ENCODE measurements around the gene NEIL3.

DNA sequence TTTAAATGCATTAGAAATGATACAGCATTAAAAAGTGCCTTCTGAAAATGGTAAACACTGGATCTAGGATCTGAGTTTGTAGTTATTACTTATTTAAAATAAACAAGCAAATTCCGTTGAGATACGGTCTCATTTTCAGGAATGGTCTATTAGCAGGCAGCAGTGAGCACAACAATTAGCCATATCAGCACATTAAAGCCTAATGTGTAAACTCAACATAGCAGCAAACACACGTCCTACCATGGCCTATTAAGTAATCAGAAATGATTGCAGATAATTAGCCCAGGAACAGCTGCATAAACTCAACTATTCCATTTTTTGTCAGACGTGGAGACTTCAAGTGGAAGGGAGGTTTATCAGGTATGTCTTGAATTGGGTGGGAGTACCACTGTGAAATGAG lies 61.8 kb downstream of the NEIL3 start:
- TF ChIP-seq CTCF (IDR thresholded peaks at IDR 0.05) = no peak
- no peak for TF ChIP-seq POLR2AphosphoS5 (IDR thresholded peaks at IDR 0.05)

Data from esophagus muscularis mucosa (tissue), 3 donors.